DMS114 treated with DMSO at 0.1 percent for 48 hours (cell line): ENCODE data around the gene CTNNB1.

ENCODE experiments used
- DNase-seq: peaks from one replicate; lab custom pipeline; 2025; ENCODE audit not compliant: unreplicated experiment; lab: John Stamatoyannopoulos, UW

The CTNNB1 gene

DNA sequence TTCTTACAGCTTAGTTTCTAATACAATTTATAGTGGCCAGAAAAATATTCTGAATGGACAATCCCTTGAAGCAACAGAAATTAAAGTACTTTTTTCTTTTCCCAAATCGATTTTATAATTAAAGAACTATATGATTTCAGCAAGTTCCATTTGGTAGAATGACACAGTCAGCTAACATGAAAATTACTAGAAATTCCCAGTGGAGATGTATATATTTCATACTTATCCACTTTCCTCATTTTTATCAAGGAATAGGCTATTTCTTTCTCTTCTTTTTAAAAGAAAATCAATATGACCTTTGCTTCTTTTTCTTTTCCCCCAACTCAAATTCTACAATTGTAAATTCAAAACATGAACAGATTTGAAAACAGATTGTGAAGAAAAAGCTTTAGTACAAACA, 6.4 kb upstream of the CTNNB1 start:
- DNase-seq: no peak

DNA sequence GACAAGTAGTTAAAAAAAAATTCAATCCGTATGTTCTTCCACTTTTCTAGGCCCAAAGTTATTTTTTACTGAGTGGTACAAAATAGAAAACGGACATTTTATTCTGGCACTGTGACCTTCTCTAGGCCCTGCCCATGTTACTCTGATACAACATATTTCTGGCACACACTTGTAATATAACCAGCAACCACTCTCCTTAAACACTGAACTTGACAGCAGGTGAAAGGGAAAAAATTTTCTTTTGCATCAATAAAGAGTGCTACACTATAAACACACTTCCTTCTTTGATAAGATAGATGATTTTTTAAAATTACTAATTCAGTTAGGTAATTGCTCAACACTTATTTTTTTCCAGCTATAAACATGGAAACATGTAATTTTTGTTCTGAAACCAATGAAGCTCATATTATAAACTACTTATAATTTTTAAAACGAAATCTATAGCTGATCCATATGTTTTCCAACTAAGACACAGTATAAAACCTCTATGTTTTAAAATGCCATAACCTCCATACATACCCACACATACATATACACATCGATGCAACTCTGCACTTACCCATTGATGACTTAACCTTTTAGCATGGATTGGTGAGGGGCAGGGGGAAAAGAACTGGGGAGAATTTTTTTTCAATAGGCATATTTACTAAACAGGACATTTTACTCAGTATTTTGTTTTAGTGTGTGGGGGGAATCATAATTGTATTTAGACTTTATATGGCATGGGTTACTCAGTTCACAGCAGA, 5.3 kb upstream of the CTNNB1 start:
- DNase-seq: no peak

DNA sequence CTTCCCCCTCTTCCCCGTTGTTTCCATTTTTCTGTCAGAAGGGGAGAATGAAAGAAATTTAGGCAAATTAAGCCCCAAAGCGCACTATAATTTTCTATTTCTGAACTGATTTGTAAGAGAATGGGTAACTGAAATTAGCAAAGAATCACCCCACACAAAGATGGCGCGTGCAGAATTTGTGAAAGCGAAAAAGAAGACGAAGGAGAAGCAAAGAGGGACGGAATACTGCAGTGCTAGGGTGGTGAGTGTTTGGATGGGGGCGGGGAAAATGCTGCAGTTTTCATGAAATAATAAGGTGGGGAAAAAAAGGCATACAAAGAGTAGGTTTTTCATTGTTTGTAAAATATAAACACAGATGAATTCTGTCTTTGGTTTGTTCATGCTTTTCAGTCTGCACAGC, 4.6 kb upstream of the CTNNB1 start:
- DNase-seq: no peak

DNA sequence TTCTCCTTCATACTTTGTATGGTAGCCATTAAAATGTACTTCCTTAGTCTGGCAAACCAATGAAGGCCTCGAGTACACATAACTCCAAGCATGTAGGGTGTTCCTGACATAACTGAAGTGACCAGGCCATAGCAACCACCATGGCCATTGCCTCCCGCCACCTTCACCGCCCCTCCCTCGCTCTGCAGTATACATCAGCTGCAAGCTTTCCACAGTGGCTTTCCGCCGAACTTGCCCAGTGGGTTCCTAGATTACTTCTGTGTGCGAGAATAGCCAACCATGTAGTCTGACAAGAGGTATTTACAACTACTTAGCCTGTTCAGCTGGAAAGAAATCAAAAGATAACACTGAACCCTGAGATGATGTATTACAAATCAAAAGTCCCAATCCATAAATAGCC, 3.4 kb upstream of the CTNNB1 start:
- no peak for DNase-seq

DNA sequence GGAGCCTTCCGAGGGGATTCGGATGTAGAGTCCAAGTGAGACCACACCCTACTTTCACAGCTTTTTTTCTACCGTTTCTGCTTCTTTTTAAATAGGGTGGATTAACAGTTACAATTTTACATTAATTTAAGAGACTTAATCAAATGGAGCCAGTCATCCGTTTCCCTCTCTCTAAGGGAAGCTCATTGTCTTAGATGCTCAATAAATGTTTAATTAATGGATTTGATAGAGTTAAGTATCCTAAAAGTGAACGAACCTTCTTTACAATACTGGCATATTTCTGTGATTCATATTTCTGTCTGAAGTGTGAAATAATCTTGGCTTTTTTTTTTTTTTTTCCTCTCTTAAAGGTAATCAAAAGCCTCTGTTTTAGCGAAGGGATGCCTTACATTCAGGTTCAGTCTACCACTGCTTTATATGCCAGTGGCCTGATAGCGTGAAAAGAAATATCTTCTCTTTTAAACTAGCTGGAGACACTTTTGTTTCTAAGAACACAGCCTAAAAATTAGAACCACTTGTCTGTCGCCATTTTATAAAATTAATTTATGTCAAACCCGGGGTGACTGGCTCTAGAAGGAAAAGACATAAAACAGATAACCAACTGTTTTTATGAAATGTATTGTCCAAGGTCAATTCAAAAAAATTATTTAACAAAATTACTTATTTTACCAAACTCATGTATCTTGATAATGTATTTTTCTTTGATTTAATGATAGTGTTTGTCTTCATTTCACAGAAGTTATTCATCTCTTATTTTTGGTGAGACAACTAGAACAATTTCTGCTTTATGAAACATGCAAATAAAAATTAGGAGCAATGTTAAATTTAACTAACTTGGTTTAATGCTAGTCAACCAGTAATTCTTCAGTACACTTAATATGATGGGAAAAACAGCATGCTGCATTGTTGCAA, 2.5 kb upstream of the CTNNB1 start:
- no peak for DNase-seq

DNA sequence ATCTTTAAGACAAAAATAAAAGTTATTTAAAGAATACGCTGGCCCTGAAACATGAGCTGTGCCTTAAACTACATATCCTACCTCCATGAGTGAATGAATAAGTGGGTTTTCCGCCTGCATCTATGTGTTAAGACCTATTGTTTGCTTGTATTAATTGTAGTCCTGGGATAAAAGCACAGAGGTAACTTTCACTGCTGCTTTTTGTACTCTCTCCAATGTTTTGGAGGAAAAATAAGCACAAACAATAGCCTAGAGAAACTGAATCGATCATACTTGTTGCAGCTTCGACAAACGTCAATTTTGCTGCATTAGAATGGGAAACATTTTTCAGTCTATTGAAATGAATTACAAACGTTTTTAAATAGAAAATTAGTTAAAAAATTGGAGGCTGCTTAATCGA, 1.3 kb upstream of the CTNNB1 start:
- no peak for DNase-seq

DNA sequence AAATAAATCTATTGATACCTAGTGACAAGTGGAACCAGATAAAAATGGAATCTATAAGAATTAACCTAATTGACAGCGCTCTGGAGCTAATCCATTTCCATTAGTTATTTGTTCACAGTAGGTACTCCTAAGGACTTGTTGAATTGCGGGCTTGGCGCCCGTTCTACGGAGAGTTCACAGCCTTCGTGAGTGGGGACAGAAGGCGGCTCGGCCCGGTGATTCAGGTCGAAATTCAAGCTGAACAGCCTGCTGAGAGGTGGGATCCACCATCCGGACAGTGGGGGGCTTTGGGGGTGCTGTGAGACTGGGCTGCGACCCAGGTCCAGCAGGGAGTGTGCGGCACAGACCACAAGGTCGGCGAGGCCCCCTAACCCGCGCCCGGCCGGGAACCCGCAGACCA, 779 bp upstream of the CTNNB1 start:
- no peak for DNase-seq

DNA sequence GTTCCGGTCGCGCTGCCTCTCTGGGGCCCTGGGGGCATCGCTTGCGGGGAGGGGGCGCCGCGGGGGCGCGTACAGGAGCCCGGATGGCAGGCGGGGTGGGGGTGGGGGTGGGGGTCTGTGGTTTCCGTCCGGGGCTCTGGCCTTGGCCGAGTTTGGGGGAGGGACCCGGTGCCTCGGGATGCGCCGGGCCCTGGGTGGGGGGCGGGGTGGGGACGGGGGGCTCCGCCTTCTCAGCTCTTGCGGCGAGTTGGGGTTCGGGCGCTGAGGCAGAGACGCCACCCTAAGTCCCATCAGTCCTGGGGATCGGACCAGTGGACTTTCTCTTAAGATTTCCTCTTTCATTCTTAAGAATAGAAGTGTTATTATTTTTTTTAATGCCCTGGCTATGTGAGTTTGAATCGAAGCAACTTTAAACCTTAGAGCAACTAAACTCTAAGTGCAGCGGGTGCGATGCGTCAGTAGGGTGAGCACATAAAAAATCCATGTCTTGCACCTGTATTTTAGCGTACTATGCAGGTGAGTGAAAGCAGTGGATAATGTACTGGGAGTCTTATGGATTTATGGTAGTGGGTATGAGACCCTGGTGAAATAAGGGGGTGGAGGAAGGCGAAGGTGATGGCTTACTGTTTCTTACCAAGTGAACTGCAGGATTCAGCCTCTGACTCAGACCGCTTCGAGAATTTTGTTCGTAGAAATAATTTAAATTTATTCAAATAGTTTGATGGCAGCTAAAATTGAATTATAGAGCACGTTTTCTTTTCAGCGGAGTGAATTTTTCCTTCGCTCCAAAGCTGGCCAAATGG, 762 bp downstream of the CTNNB1 start:
- DNase-seq: no peak

DNA sequence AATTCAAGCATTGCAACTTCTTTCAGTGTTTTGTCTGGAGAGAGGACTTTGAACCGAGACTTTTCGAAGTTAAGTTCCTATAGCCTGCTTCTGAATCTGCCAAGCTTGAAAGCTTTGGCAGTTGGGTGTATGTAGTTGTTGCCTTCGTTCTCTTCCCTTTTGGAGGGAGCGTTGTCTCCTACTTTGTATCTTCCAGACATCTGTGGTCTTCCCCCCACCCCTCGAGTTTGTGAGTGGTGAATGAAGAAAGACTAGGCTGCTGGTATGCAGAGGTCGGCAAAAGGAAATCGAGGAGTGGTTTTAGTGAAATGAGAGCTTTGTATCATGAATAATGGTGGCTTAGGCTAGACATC, 1.3 kb downstream of the CTNNB1 start:
- DNase-seq: peak; percentile 14

DNA sequence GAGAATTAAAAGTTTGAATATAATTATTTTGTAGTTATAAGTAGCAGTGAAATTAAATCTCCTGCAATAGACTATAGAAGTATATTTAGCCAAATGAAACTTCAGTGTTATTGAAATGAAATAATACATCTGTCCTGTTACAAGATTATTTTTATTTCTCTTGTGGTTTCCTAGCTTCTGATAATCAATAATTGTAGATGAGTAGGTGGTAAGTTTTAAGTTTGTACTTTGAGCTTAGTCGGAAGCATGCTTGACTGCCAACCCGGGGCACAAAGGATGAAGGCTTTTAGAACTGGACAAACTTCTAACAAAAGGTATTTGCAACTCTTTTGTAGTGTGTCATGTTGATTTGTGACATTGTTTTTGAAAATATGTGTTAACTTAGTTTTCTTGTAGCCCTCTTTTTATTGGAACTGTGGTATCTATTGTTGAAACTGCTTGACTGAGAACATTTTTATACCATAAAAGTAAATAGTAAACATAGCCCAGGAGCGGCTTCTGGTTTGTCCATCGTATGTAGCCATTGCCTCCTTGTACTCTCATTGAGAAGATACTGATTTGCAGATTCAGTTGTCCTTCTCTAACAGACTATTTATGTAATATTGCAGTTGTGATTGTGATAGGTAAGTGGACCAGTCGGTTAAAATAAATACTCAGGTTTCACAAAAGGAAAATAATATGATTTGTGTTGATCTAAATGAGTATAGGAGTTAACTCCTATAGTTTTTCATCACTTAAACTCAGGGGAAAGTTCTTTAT, 2.9 kb downstream of the CTNNB1 start:
- no peak for DNase-seq

DNA sequence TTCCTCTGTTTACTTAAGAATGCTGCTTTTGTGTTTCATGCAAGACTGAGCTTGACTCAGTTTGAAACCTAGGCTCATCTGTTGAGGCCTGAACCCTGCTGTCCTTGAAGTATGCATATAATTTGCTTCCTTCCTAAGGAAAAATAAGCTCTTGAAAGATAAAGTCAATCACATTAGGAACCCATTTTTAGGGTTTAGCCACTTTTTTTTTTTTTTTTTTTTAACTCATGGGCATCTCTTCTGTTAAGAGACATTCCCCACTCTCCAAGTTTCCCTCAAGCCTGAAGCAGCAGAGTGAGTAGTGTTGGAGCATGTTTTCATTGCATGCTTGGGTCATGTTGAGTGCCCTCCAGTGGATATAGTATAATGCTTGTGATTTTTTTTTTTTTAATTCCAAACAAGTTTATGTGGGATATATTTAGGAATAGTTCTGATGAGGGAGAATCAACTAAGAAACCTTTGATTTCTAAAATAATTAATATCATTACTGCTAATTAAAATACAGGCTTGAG, 3.6 kb downstream of the CTNNB1 start:
- DNase-seq: peak; percentile 8

DNA sequence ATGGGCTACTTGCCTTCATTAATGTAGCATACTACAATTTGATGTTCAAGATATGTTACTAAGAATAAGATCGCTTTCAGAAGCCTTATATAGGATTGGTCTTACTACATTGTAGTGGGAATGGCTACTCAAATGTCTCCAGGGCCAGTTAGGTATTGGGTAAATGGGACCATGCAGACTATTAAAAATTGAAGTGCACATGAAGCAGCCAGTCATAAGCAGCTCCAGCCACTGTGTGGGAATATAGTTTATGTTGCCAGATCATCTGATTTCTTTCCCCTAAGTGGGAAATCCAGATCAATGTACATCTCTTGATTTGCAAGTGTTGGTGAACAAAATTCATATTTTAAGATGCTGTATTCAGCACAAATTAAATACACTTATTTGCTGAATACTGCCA, 5.1 kb downstream of the CTNNB1 start:
- no peak for DNase-seq

DNA sequence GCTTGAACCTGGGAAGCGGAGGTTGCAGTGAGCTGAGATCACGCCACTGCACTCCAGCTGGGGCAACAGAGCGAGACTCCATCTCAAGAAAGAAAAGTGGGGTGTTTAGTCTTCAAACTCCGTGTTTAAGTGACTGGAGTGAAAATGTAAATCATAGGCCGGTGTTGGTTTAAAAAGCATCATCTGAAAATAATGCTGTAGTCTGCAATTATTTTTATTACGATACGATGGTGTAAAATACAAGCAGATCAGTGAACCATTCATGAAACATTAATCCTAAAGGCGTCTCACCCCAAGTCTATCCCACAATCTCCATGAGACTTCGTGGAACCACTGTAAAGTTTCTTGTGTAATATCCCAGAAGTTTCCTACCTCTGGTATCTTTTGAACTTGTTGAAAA, 6.3 kb downstream of the CTNNB1 start:
- DNase-seq: no peak

DNA sequence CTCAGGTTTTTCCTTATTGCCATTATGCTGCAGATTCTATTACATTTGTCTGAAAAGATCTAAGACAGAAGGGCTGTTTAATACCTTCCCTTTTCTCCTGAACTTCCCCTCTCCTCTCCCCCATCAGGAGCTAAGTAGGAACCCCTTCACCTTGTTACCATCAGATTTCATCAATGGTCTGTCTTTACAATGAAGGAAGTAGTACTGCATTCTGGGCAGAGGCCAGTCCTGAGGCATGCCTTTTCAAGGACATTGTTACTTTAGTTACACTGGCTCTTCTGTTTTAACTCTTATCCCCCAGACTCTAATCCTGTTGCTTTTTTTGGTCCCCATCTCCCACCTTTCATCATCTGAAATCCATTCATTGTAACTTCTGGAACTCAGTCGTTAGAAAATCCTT, 8.1 kb downstream of the CTNNB1 start:
- no peak for DNase-seq

DNA sequence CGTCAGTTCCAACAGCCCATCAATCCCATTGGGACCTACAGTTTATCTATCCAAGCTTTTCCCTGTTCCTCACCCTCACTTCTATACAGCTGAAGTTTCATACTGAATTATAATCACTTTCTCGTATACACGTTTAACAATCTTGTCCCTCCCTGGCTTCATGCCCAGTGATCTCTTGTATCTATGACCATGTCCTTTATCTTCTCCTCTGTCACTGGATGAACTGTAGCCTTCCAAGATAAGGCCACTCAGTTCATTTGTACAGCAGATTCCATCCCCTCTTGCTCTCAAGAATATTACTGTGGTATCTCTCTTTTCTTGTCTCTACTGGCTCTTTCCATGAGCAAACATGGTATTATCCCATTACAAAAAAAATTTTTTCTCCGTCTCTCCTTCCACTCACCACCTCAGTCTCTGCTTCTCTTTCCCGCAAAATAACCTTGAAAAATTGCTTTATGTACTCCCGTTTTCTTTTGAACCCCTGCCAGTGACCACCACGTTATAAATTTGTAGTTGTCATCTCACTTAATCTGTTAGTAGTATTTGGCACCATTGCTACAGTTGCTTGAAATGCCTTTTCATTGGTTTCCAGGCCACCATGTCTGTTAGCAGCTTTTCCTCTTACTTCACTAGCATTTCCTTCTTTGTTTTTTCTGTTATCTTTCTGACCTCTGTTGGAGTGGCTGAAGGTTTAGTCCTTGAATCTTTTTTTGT, 9.4 kb downstream of the CTNNB1 start:
- no peak for DNase-seq

DNA sequence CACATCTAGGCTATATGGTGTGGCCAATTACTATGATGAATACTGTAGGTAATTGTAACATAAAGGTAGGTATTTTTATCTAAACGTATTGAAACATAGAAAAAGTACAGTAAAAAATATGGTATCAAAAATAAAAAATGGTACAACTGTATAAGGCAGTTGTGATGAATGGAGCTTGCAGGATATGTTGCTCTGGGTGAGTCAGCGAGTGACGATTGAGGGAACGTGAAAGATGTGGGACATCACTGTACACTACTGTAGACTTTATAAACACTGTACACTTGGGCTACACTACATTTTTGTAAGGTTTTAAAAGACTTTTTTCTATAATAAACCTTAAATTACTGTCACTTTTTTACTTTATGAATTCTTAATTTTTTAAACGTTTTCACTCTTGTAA, 10.3 kb downstream of the CTNNB1 start:
- DNase-seq: no peak

DNA sequence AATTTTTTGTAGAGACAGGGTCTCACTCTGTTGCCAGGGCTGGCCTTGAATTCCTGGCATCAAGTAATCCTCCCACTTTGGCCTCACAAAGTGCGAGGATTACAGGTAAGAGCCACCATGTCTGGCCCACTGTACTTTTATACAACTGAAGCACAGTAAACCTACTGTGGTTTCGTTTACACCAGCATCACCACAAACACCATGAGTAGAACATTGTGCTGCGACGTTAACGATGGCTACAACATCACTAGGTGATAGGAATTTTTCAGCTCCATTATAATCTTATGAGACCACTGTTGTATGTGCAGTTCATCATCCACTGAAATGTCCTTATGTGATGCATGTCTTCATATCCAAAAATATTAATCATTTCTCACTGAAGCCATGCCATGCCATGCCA, 11.7 kb downstream of the CTNNB1 start:
- DNase-seq: no peak

DNA sequence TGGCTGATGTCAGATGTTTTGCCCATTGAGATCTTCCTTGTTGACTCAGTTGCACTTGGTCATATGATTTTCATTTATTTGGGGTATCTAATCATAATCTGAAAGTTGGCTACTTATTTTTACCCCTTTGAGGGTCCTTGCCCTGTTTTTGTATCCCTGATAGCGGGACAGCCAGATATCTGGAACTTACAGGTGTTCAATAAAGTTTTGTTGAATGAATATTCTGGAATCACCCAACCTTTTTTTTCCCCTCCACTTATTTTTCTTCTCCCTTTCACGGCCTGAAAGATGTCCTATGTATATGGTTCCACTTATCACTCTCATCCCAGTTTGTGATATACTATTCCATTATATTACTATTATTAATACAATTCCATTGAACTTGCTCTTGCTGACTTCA, 12.8 kb downstream of the CTNNB1 start:
- no peak for DNase-seq

DNA sequence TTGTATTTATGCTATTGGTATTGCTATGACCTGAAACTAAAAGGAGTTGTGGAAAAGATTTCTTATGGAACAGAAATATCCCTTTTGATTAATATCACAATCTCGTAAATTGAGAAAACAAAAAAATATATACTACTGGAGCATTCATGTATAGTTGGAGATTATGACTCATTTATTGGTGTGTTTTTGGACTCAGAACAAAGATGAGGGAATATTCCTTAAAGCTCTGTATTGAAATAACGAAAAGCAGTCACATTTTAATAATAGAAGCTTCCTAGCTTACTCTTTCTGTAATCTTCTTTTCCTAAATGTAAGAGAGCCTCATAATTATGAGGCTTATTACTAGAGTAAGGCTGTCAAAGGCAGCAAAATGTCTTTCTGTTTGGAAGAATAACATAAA, 14.3 kb downstream of the CTNNB1 start:
- DNase-seq: no peak

DNA sequence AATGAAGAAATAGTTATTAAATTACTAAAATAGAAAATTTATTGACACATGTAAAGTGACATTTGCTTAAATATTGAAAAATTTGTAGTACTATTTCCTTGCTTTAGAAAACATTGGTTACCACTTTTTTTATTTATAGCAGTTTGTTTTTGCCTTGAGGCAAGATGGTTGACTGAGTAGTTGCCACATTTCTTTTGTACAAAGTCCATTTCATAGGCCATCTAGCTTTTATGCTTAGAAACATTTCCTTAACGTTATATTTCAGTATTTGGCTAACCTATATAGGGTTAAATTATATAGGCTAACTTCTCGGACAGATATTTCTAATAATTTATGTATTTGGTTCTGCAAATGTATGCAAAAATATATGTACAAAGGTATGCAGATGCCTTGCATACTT, 17.1 kb downstream of the CTNNB1 start:
- DNase-seq: no peak
